HG02763 (cell line): ENCODE data around the gene DCHS1.

Experiments used
- ATAC-seq: cut with Tn5 transposase; IDR thresholded peaks from one replicate; pipeline ENCODE4 v1.9.1; 2021; ENCODE audit warnings: mild to moderate bottlenecking, moderate library complexity; ENCODE audit not compliant: unreplicated experiment

Gene DCHS1

GRCh38 chr11:6596239-6596877 lies 59.3 kb downstream of the DCHS1 start:
- no peak for ATAC-seq

- no peak for ATAC-seq
These were observed 61.4 kb downstream of the DCHS1 start for GRCh38 chr11:6594142-6594768.

- ATAC-seq, result no peak
These were observed 67.6 kb downstream of the DCHS1 start for GRCh38 chr11:6588018-6588417.

- ATAC-seq, result no peak
These were observed 68.2 kb downstream of the DCHS1 start for GRCh38 chr11:6587360-6587953.

GRCh38 chr11:6586434-6587359 lies 68.9 kb downstream of the DCHS1 start:
- no peak for ATAC-seq

GRCh38 chr11:6584528-6584927 lies 71.1 kb downstream of the DCHS1 start:
- ATAC-seq, result no peak

GRCh38 chr11:6583584-6583983 lies 72.0 kb downstream of the DCHS1 start:
- no peak for ATAC-seq

GRCh38 chr11:6579681-6580080 lies 75.9 kb downstream of the DCHS1 start:
- ATAC-seq, result no peak

GRCh38 chr11:6578134-6578533 lies 77.5 kb downstream of the DCHS1 start:
- ATAC-seq, result no peak

- ATAC-seq, result no peak
These were observed 78.9 kb downstream of the DCHS1 start for GRCh38 chr11:6576471-6577373.

- no peak for ATAC-seq
These were observed 80.5 kb downstream of the DCHS1 start for GRCh38 chr11:6574816-6575715.

GRCh38 chr11:6572215-6572614 lies 83.4 kb downstream of the DCHS1 start:
- ATAC-seq, result no peak

- no peak for ATAC-seq
These were observed 84.1 kb downstream of the DCHS1 start for GRCh38 chr11:6571434-6572008.
